K562 (cell line): ENCODE results near the gene SNX14. TPM values are rescaled to one million over a fixed set of nuclear protein-coding genes. Genes with fewer than 3 reads are reported as not detected.
A peak's percentile ranks its signal among the peaks of the same experiment; 100 is the strongest.

Experiments used
- ATAC-seq: fragments of 200-7000 bp; cut with Tn5 transposase; 3 replicates; pipeline ENCODE4 v1.9.1; 2020; ENCODE audit warnings: moderate library complexity
- BruUV-seq: library from RNA; stranded (reverse); fragments of 400-500 nt; replicated peaks from 2 replicates; lab custom pipeline; 2021; lab: Mats Ljungman, UMichigan
- CTCF ChIA-PET: fragments of 300-600 bp; formaldehyde crosslinking; extraction: SDS; loops from one replicate; lab custom pipeline; 2021; ENCODE audit warnings: low intra/inter-chr PET ratio; lab: Yijun Ruan, JAX
- POLR2A ChIA-PET: fragments of 300-600, 350-650 bp; sonication (Branson Sonifier 250); formaldehyde crosslinking; extraction: SDS; loops from one replicate; lab custom pipeline; 2021; ENCODE audit warnings: antibody characterized with exemption, inconsistent platforms; lab: Yijun Ruan, JAX
- DNase-seq, 4 experiments: peaks; one replicate each; pipeline versions ENCODE4 v3.0.0 to v3.0.0-alpha.2; 2011 to 2018; ENCODE audit warnings: low spot score in 3 of 4, mixed read lengths in 3 of 4; ENCODE audit errors: extremely low read depth in 1 of 4
- FAIRE-seq: peaks from 2 replicates; lab custom pipeline; 2011; peaks lifted over from hg19 to GRCh38; lab: Jason Lieb, UNC
- H2AFZ ChIP-seq: 2 replicates; pipeline ENCODE4 v1.6.0; 2011; ENCODE audit warnings: low read depth, low read length, control low read depth, inconsistent platforms
- H3K27ac ChIP-seq: fragments of 200-600 bp; 3 replicates; pipeline ENCODE4 v1.8.0; 2011; ENCODE audit warnings: low read depth, mild to moderate bottlenecking, control low read depth, inconsistent platforms, low read length, moderate library complexity, mixed read lengths; ENCODE audit errors: extremely low read depth
- H3K27me3 ChIP-seq, 2 experiments: fragments of 300-600 bp in 1 of 2; 2 replicates in 1 of 2; 3 replicates in 1 of 2; pipeline versions ENCODE4 v1.6.0 to v1.8.0; 2011; ENCODE audit warnings: inconsistent platforms in 2 of 2, low read length in 2 of 2, mild to moderate bottlenecking in 1 of 2, mixed read lengths in 1 of 2, moderate library complexity in 1 of 2; ENCODE audit not compliant: control insufficient read depth in 2 of 2, insufficient read depth in 2 of 2
- H3K36me3 ChIP-seq: fragments of 300-600 bp; 3 replicates; pipeline ENCODE4 v1.8.0; 2011; ENCODE audit warnings: mild to moderate bottlenecking, low read length, inconsistent platforms; ENCODE audit not compliant: control insufficient read depth, insufficient read depth
- H3K4me1 ChIP-seq, 2 experiments: fragments of 200-600 bp in 1 of 2; replicated peaks in 1 of 2; 2 replicates in 1 of 2; 3 replicates in 1 of 2; pipeline versions ENCODE4 v1.5.1 to v1.8.0; 2011; ENCODE audit warnings: inconsistent platforms in 2 of 2, low read length in 2 of 2, mild to moderate bottlenecking in 1 of 2, mixed read lengths in 1 of 2, moderate library complexity in 1 of 2; ENCODE audit not compliant: control insufficient read depth in 2 of 2, insufficient read depth in 2 of 2
- H3K4me2 ChIP-seq: 2 replicates; pipeline ENCODE4 v1.6.1; 2011; ENCODE audit warnings: low read length, control low read depth, inconsistent platforms, mixed read lengths; ENCODE audit not compliant: insufficient read depth
- H3K4me3 ChIP-seq: fragments of 200-600 bp; sonication (generic), shearing (Covaris generic); 2 replicates; pipeline ENCODE4 v1.5.1; 2016; ENCODE audit warnings: control low read depth, inconsistent platforms
- H3K79me2 ChIP-seq: fragments of 200-600 bp; 3 replicates; pipeline ENCODE4 v1.8.0; 2011; ENCODE audit warnings: low read length, inconsistent platforms; ENCODE audit not compliant: control insufficient read depth, insufficient read depth
- H3K9ac ChIP-seq, 2 experiments: 2 replicates each; pipeline versions ENCODE4 v1.6.0 to v1.6.1; 2011; ENCODE audit warnings: low read depth in 2 of 2, low read length in 2 of 2, control low read depth in 1 of 2, inconsistent platforms in 1 of 2, mild to moderate bottlenecking in 1 of 2, mixed read lengths in 1 of 2; ENCODE audit not compliant: insufficient read depth in 1 of 2
- H3K9me1 ChIP-seq: one replicate; pipeline ENCODE4 v1.6.0; 2011; ENCODE audit warnings: inconsistent platforms, mild to moderate bottlenecking, low read length, moderate library complexity; ENCODE audit not compliant: control insufficient read depth, insufficient read depth
- H3K9me3 ChIP-seq: replicated peaks from 2 replicates; pipeline ENCODE4 v1.5.1; 2011; ENCODE audit warnings: low read depth, low read length, inconsistent platforms; ENCODE audit not compliant: control insufficient read depth, insufficient read depth
- H4K20me1 ChIP-seq: replicated peaks from 2 replicates; pipeline ENCODE4 v1.6.1; 2011; ENCODE audit warnings: low read length, inconsistent platforms, mixed read lengths; ENCODE audit not compliant: control insufficient read depth, insufficient read depth
- ATF1 ChIP-seq, 2 experiments: fragments of 450-650 bp in 1 of 2; IDR thresholded peaks; 2 replicates each; pipeline ENCODE4 v1.6.1; 2016; ENCODE audit warnings: missing compliant biosample characterization in 1 of 2, missing genetic modification characterization in 1 of 2
- ESRRA ChIP-seq: fragments of 450-650 bp; IDR thresholded peaks from 2 replicates; pipeline ENCODE4 v1.6.1; 2014; ENCODE audit warnings: low read depth, mild to moderate bottlenecking, moderate library complexity, borderline replicate concordance
- SMARCB1 ChIP-seq: IDR thresholded peaks from 2 replicates; pipeline ENCODE4 v1.6.1; 2011; ENCODE audit warnings: improper control_type of control experiment, low read depth; ENCODE audit not compliant: insufficient read length
- SRSF9 ChIP-seq: fragments of 200-400 bp; formaldehyde crosslinking; IDR thresholded peaks from 2 replicates; pipeline ENCODE4 v1.6.1; 2017; ENCODE audit warnings: low read depth, low read length, borderline replicate concordance
- TSHZ1 ChIP-seq: fragments of 250-450 bp; sonication (Bioruptor Pico); IDR thresholded peaks from 2 replicates; pipeline ENCODE4 v1.4.0; 2020; ENCODE audit warnings: mild to moderate bottlenecking, moderate library complexity
- U2AF1 ChIP-seq: fragments of 200-400 bp; formaldehyde crosslinking; optimal IDR thresholded peaks from 2 replicates; pipeline ENCODE3; 2017; ENCODE audit warnings: mild to moderate bottlenecking, low read depth, low read length, moderate library complexity
- WGBS: fragments of 100-300 bp; shearing (Covaris generic); methylation state at CpG from one replicate; pipeline ENCODE4 v1.1.6; 2016; ENCODE audit warnings: low coverage, mixed read lengths; ENCODE audit not compliant: insufficient coverage; ENCODE audit errors: missing lambda C conversion rate; 5-methylcytosine and 5-hydroxymethylcytosine counted together
- in situ Hi-C: fragments of 300-500 bp; cut with MboI; formaldehyde crosslinking; loops from 4 replicates; pipeline ENCODE4 v1.15.0; 2018; ENCODE audit warnings: inconsistent platforms, mixed read lengths
- intact Hi-C: fragments of 100-400 bp; cut with micrococcal nuclease; formaldehyde crosslinking; loops from 2 replicates; pipeline ENCODE4 v1.14.2; 2022
- polyA plus RNA-seq, 8 experiments: library from polyadenylated mRNA; depleted of rRNA in 4 of 8; stranded (reverse) in 5 of 8; unstranded in 3 of 8; fragments of >200 nt; fragmentation: Nextera tagmentation in 2 of 8; fragmentation: Illumina TruSeq in 1 of 8; extraction: Ambion mirVana in 2 of 8; extraction: Trizol in 1 of 8; gene quantifications; 2 replicates each; pipeline versions ENCODE4 v1.2.1 to v1.2.3, GENCODE V29; 2011 to 2014; ENCODE audit warnings: inconsistent platforms in 1 of 8, missing spikeins in 1 of 8
- total RNA-seq, 7 experiments: library from RNA; depleted of rRNA in 6 of 7; stranded (reverse); fragments of >200 nt in 6 of 7; fragmentation: Illumina TruSeq in 2 of 7; extraction: Trizol in 2 of 7; gene quantifications; 2 replicates each; pipeline versions ENCODE4 v1.2.1 to v1.2.3, GENCODE V29; 2011 to 2021; ENCODE audit warnings: low replicate concordance in 1 of 7
- TF ChIP-seq, protein P1 (sequence below): fragments of 150-350 bp; IDR thresholded peaks from 2 replicates; pipeline ENCODE4 v1.6.1; 2014; ENCODE audit warnings: low read depth, mild to moderate bottlenecking, low read length, borderline replicate concordance
- TF ChIP-seq, protein P2 (sequence below): sonication (generic); formaldehyde crosslinking; IDR thresholded peaks from 2 replicates; pipeline ENCODE4 v1.4.0; 2020; ENCODE audit warnings: mild to moderate bottlenecking, missing genetic modification reagents
- TF ChIP-seq, protein P3 (sequence below): fragments of 250-450 bp; sonication (Bioruptor Pico); IDR thresholded peaks from 2 replicates; pipeline ENCODE4 v1.8.0; 2021; ENCODE audit warnings: moderate library complexity, mild to moderate bottlenecking, inconsistent platforms

The SNX14 gene
- total and polyA plus RNA-seq, 9 of the 15 experiments (the other 6 are each of a cell fraction or from before 2014, with no cell fraction given): 46.5 to 140 (median 71.2) TPM

DNA sequence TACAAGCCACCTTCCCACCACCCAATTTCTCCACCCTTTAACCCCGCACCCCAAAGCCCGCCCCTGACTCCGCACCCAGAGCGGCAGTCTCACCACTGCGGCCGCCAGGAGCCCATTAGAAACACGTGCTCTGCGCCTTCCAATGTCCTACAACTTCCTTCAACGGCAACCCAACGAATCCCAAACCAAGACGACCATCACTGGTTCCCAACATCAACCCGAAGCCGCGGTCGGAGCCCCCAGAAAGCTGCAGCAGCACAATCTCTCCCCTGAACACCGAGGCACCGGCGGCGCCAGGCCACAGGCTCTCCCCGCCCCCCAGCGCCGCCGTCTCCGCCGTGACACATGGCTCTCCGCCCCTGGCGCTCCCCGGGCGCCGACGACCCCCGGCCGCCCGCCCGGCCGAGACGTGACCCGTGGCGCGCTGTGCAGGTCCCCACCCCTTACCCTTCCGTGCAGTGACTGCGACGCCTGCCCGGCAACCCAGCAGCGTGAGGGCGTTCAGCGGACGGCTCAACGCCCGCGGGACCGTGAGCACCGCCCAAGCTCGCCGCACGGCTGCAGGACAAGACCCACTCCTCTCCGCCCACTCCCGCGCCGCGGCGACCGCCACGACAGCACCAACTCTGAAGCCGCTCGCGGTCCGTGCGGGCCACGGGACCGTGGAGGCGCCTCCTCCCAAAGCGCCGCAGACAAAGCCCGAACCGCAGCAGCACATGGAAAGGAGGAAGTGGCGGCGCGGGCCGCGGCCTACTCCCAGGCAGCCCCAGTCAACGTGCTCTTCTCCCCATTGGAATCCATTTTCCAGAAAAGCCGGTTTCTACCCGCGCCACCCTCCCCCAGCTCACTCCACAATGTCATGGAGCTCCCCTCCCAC is 48.5 kb upstream of the SNX14 start (continued):
- TF ChIP-seq TSHZ1 (CRISPR knock-in tag) (no peak), ATF1 (CRISPR knock-in tag; IDR thresholded peaks at IDR 0.05) (no peak), ATF1 (tag; IDR thresholded peaks at IDR 0.05) (no peak)

DNA sequence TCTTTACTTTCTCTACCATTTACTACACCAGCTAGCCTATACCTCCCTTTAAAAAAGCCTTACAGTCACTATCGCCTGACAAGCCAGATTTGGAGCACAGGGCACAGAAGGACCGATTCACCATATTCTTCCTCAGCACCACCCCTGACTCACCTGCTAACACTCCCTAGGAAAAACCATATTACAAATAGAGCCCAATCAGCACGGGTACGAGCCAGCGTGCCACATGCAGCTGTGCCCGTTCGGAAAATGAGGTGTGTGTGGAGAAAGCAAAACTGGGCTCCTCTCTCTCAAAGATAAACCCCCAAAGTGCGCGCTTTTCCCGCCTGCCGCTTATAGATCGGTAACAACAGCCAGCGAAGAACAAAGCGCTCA is 47.9 kb upstream of the SNX14 start:
- H3K4me3 ChIP-seq: peak overlapping the region; percentile 87
- peaks cover 13 to 19% of the 10 kb centered on the region in 2 experiments; a peak in 4 of 5 replicates for H3K4me1 ChIP-seq
- in situ Hi-C loops: loop anchor here (5.0 kb wide), 1 partner anchor 36 kb away; no protein-coding TSS in a partner anchor
- H3K4me2 ChIP-seq: peak overlapping the region; percentile 96
- ChIA-PET CTCF (no interaction called here), POLR2A (interaction anchor here (1.1 to 8.1 kb wide), 3 partner anchors 11 to 48 kb away, joined by 4 to 188 read pairs (median 75); partner anchors contain the start of gene SNX14)
- BruUV-seq: TSS peak; percentile 36
- DNase-seq (peak in 1 of 4 experiments; percentile 24), ATAC-seq (no peak), FAIRE-seq (no peak)
- intact Hi-C loops: no loop called here
- no peaks in the 10 kb centered on the region for H3K27me3 ChIP-seq
- H3K9me1 ChIP-seq: no peaks in the 10 kb centered on the region
- H3K9ac ChIP-seq: peak overlapping the region; percentile 98 to 100
- peak overlapping the region; percentile 98 for H3K27ac ChIP-seq
- peaks cover 4% of the 10 kb centered on the region for H3K9me3 ChIP-seq
- H4K20me1 ChIP-seq: peaks cover 27% of the 10 kb centered on the region
- H3K79me2 ChIP-seq: peaks cover 69% of the 10 kb centered on the region
- H2AFZ ChIP-seq: no peak overlapping the region
- 1% methylated on average over 12 of the region's 14 CpGs for WGBS
- peaks cover 52% of the 10 kb centered on the region for H3K36me3 ChIP-seq
- TF ChIP-seq, protein P1, sequence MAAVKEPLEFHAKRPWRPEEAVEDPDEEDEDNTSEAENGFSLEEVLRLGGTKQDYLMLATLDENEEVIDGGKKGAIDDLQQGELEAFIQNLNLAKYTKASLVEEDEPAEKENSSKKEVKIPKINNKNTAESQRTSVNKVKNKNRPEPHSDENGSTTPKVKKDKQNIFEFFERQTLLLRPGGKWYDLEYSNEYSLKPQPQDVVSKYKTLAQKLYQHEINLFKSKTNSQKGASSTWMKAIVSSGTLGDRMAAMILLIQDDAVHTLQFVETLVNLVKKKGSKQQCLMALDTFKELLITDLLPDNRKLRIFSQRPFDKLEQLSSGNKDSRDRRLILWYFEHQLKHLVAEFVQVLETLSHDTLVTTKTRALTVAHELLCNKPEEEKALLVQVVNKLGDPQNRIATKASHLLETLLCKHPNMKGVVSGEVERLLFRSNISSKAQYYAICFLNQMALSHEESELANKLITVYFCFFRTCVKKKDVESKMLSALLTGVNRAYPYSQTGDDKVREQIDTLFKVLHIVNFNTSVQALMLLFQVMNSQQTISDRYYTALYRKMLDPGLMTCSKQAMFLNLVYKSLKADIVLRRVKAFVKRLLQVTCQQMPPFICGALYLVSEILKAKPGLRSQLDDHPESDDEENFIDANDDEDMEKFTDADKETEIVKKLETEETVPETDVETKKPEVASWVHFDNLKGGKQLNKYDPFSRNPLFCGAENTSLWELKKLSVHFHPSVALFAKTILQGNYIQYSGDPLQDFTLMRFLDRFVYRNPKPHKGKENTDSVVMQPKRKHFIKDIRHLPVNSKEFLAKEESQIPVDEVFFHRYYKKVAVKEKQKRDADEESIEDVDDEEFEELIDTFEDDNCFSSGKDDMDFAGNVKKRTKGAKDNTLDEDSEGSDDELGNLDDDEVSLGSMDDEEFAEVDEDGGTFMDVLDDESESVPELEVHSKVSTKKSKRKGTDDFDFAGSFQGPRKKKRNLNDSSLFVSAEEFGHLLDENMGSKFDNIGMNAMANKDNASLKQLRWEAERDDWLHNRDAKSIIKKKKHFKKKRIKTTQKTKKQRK: no peak
- TF ChIP-seq, protein P2, sequence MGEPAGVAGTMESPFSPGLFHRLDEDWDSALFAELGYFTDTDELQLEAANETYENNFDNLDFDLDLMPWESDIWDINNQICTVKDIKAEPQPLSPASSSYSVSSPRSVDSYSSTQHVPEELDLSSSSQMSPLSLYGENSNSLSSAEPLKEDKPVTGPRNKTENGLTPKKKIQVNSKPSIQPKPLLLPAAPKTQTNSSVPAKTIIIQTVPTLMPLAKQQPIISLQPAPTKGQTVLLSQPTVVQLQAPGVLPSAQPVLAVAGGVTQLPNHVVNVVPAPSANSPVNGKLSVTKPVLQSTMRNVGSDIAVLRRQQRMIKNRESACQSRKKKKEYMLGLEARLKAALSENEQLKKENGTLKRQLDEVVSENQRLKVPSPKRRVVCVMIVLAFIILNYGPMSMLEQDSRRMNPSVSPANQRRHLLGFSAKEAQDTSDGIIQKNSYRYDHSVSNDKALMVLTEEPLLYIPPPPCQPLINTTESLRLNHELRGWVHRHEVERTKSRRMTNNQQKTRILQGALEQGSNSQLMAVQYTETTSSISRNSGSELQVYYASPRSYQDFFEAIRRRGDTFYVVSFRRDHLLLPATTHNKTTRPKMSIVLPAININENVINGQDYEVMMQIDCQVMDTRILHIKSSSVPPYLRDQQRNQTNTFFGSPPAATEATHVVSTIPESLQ (CRISPR knock-in tag): no peak
- TF ChIP-seq, protein P3, sequence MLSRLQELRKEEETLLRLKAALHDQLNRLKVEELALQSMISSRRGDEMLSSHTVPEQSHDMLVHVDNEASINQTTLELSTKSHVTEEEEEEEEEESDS (CRISPR knock-in tag): no peak
- no peak for TF ChIP-seq SRSF9
- TF ChIP-seq ESRRA: no peak
- no peak for TF ChIP-seq SMARCB1
- TF ChIP-seq U2AF1: no peak
